ENCODE results near the gene PLEKHG4B. TPM values are rescaled to one million over a fixed set of nuclear protein-coding genes. Genes with fewer than 3 reads are reported as not detected.
"Not testable (repeated sequence)": the region's sequence is repeated elsewhere in the genome, so short reads cannot be mapped to it uniquely, and the experiment has no call there.

PLEKHG4B gene
- total RNA-seq, 1 donor from 2014 or later, result 49.4 TPM

- no peak for DNase-seq
- peaks cover 2% of the 10 kb centered on the region for H3K9me3 Mint-ChIP-seq (ENCODE audit: unreplicated experiment)
- peak overlapping the region; percentile 40 for H3K4me3 Mint-ChIP-seq (ENCODE audit: unreplicated experiment)
- H3K4me1 Mint-ChIP-seq (ENCODE audit: low read depth, unreplicated experiment), result peaks cover 40% of the 10 kb centered on the region
- peaks cover 6% of the 10 kb centered on the region for H3K27me3 Mint-ChIP-seq (ENCODE audit: unreplicated experiment)
- H3K27ac Mint-ChIP-seq (ENCODE audit: unreplicated experiment), result peak overlapping the region; percentile 65
- no peak for TF ChIP-seq CTCF (IDR thresholded peaks at IDR 0.05; ENCODE audit: partially characterized antibody, unreplicated experiment)
- no peaks in the 10 kb centered on the region for H3K36me3 Mint-ChIP-seq (ENCODE audit: unreplicated experiment)
Observed at GRCh38 chr5:99815-100214, 7.8 kb downstream of the PLEKHG4B start.

- Mint-ChIP-seq H3K27ac (ENCODE audit: unreplicated experiment) (peak overlapping the region; percentile 97), H3K9me3 (ENCODE audit: unreplicated experiment) (peaks cover 2% of the 10 kb centered on the region), H3K4me1 (ENCODE audit: low read depth, unreplicated experiment) (peaks cover 54% of the 10 kb centered on the region), H3K4me3 (ENCODE audit: unreplicated experiment) (peak overlapping the region; percentile 72), H3K27me3 (ENCODE audit: unreplicated experiment) (peaks cover 11% of the 10 kb centered on the region), H3K36me3 (ENCODE audit: unreplicated experiment) (no peaks in the 10 kb centered on the region)
- DNase-seq, result peak; percentile 59
- no peak for TF ChIP-seq CTCF (IDR thresholded peaks at IDR 0.05; ENCODE audit: partially characterized antibody, unreplicated experiment)
Observed at GRCh38 chr5:102411-103043, 10.6 kb downstream of the PLEKHG4B start.

GRCh38 chr5:104106-104505 lies 12.1 kb downstream of the PLEKHG4B start:
- not testable (repeated sequence) for DNase-seq; H3K36me3 Mint-ChIP-seq (ENCODE audit: unreplicated experiment)
- peaks cover 59% of the 10 kb centered on the region for H3K4me1 Mint-ChIP-seq (ENCODE audit: low read depth, unreplicated experiment)
- peak overlapping the region; percentile 38 for H3K4me3 Mint-ChIP-seq (ENCODE audit: unreplicated experiment)
- peaks cover 12% of the 10 kb centered on the region for H3K9me3 Mint-ChIP-seq (ENCODE audit: unreplicated experiment)
- peaks cover 21% of the 10 kb centered on the region for H3K27me3 Mint-ChIP-seq (ENCODE audit: unreplicated experiment)
- peak overlapping the region; percentile 89 for H3K27ac Mint-ChIP-seq (ENCODE audit: unreplicated experiment)

- DNase-seq, result no peak
- Mint-ChIP-seq H3K27me3 (ENCODE audit: unreplicated experiment) (peaks cover 24% of the 10 kb centered on the region), H3K4me1 (ENCODE audit: low read depth, unreplicated experiment) (peaks cover 55% of the 10 kb centered on the region), H3K9me3 (ENCODE audit: unreplicated experiment) (peaks cover 16% of the 10 kb centered on the region), H3K27ac (ENCODE audit: unreplicated experiment) (peak overlapping the region; percentile 89), H3K4me3 (ENCODE audit: unreplicated experiment) (peak overlapping the region; percentile 81), H3K36me3 (ENCODE audit: unreplicated experiment) (peaks cover 3% of the 10 kb centered on the region)
- no peak for TF ChIP-seq CTCF (IDR thresholded peaks at IDR 0.05; ENCODE audit: partially characterized antibody, unreplicated experiment)
Observed at GRCh38 chr5:104778-105296, 12.9 kb downstream of the PLEKHG4B start.

- Mint-ChIP-seq H3K4me3 (ENCODE audit: unreplicated experiment) (peak overlapping the region; percentile 81), H3K36me3 (ENCODE audit: unreplicated experiment) (peaks cover 11% of the 10 kb centered on the region), H3K9me3 (ENCODE audit: unreplicated experiment) (peaks cover 21% of the 10 kb centered on the region), H3K27ac (ENCODE audit: unreplicated experiment) (peak overlapping the region; percentile 89), H3K4me1 (ENCODE audit: low read depth, unreplicated experiment) (peaks cover 57% of the 10 kb centered on the region), H3K27me3 (ENCODE audit: unreplicated experiment) (peaks cover 29% of the 10 kb centered on the region)
- DNase-seq, result no peak
- TF ChIP-seq CTCF (IDR thresholded peaks at IDR 0.05; ENCODE audit: partially characterized antibody, unreplicated experiment), result no peak
Observed at GRCh38 chr5:105504-106070, 13.6 kb downstream of the PLEKHG4B start.

All from glutamatergic neuron (in vitro differentiated cells).